ENCODE measurements around the gene FBRSL1. TPM values are rescaled to one million over a fixed set of nuclear protein-coding genes. Genes with fewer than 3 reads are reported as not detected.

Gene FBRSL1
- total RNA-seq, 1 donor from 2014 or later: 56.5 TPM

- intact Hi-C loops (cut with micrococcal nuclease): no loop called here
These were observed 6.7 kb upstream of the FBRSL1 start for GRCh38 chr12:132483208-132483607.

- intact Hi-C loops (cut with micrococcal nuclease): no loop called here
These were observed 6.3 kb upstream of the FBRSL1 start for GRCh38 chr12:132483612-132484011.

- intact Hi-C loops (cut with micrococcal nuclease): no loop called here
These were observed 5.6 kb upstream of the FBRSL1 start for GRCh38 chr12:132484183-132484890.

DNA sequence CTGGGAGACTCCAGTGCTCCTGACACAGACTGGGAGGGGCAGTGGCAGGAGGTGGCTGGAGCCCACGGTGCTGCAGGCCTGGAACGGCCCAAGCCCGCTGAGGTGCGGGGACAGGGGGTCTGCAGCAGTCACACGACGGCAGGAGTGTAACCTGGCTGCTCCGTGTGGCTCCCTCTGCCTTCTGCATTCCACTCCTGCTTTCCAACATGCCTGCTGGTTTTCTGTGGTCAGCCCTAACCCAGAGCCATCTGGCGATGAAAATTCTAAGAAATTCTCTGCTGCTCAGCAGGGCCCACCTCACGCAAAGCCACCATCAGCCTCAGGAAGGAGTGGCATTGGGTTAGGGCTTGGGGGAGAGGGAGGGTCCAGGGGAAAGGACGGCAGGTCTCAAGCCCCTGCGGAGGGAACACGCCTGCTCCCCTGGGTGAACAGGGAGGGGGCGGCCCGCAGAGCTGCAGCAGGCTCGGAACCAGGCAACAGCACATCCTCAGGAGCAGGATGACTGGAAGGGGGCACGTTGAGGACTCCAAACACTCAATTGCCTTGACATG lies 5.0 kb upstream of the FBRSL1 start:
- intact Hi-C loops (cut with micrococcal nuclease): no loop called here

GRCh38 chr12:132485619-132486018 lies 4.3 kb upstream of the FBRSL1 start:
- intact Hi-C loops (cut with micrococcal nuclease): no loop called here

DNA sequence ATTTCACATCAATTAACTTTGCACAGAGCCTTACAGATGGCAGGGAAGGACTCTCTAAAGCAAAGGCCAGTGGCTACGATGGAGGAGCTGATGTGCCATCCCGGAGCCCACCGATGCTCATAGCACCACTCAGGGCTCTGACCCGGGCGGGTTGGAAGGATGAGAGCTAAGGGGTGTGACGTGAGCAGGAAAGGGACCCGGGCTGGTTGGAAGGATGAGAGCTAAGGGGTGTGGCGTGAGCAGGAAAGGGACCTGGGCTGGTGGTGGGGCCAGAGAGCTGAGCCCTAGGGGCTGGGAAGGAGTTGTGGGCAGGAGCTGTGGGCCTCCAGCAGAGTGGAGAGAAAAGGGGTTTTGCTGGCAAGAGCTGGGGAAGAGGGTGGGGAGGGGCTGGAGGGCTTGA lies 3.8 kb upstream of the FBRSL1 start:
- intact Hi-C loops (cut with micrococcal nuclease): no loop called here

DNA sequence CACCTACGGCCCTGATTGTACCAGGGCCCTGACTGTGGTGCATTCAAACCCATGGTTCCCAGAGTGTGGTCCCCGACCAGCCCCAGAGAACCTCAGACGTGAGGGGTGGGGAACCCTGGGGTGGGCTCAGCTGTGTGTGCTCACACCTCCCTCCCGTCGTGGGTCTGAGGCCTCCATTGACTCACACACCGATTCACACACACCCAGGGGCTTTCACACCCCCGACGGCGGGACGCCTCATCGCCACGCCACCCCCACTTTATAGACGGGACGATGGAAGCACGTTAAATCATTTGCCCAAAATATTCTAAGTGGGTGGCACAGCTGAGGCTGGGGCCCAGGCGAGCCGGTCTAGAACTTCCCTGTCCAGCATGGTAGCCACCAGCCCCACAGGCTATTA lies 3.4 kb upstream of the FBRSL1 start:
- intact Hi-C loops (cut with micrococcal nuclease): no loop called here

DNA sequence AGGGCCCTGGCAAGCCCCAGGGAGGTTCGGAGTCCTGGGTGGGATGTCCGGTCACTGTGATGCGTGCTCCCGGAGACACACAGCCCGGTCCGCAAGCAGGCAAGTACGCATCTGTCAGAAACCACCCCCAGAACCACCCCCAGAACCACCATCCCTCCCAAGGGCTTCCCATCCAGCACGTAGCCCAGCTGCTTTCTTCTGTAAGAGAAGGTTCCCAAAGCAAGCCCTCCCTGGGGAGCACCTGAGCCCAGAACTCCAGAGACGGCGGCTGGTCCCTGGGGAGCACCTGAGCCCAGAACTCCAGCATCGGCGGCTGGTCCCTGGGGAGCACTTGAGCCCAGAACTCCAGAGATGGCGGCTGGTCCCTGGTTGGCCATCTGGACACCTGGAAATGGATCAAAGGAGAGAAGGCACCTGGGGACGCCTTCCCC lies 2.6 kb upstream of the FBRSL1 start:
- intact Hi-C loops (cut with micrococcal nuclease): no loop called here

- intact Hi-C loops (cut with micrococcal nuclease): loop anchor here (1.0 to 2.0 kb wide), 5 partner anchors 9 to 299 kb away; partner anchors contain the start of genes POLE and PXMP2
These were observed 1.5 kb upstream of the FBRSL1 start for GRCh38 chr12:132488127-132489077.

DNA sequence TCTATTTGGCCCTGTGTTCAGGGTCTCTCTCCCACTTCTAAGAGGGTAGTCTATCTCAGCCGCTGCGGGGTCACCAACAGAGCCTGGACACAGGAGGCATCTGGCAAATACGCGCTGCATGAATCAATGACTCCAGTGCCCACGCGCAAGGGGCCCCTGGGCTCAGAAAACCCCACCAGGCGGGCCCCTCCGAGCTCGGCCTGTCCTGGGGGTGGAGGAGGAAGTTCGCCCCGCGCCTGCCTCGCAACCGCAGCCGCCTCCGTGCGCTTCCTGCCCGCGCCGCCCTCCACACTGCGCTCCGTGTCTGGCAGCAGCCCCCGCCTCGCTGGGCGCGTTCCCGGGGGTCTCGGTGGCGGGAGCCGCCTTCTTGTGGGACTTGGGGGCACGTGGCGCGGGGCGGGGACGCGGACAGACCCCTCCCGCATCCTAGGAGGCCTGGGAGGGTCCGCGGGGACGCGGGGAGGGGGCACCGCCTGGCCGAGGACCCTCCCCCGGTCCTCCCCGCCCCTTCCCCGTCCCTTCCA lies 811 bp upstream of the FBRSL1 start:
- intact Hi-C loops (cut with micrococcal nuclease): loop anchor here (1.0 to 2.0 kb wide), 4 partner anchors 14 to 300 kb away; partner anchors contain the start of genes POLE and PXMP2

GRCh38 chr12:132490422-132491137 lies 629 bp downstream of the FBRSL1 start:
- intact Hi-C loops (cut with micrococcal nuclease): no loop called here

- intact Hi-C loops (cut with micrococcal nuclease): no loop called here
These were observed 1.2 kb downstream of the FBRSL1 start for GRCh38 chr12:132491138-132491663.

DNA sequence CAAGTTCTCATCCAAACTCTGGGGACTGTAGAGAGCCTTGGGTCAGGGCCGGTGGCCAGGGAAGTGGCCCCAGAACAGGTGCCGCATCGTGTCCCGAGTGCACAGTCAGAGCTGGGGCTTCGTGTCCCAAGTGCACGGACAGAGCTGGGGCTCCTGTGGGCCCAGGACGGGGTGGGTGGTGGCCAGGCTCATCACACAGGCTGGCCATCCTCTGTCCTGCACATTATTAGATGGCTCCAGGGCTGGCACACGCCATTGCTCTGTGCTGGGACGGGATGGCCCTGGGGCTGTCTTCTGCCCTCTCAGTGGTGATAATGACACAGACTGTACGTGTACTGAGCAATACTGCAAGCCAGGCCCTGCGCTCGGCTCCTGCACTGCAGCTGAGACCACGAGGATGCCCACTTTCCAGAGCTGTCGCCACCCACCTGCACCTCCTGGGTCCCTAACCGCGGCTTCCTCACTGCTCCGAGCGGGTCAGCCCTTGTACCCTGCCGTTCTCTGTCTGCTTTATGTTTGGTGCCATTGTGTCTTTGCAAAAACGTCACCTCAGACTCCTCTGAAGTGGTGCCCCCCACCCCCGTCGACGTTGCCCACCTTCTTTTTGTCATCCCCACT lies 1.9 kb downstream of the FBRSL1 start:
- intact Hi-C loops (cut with micrococcal nuclease): no loop called here

DNA sequence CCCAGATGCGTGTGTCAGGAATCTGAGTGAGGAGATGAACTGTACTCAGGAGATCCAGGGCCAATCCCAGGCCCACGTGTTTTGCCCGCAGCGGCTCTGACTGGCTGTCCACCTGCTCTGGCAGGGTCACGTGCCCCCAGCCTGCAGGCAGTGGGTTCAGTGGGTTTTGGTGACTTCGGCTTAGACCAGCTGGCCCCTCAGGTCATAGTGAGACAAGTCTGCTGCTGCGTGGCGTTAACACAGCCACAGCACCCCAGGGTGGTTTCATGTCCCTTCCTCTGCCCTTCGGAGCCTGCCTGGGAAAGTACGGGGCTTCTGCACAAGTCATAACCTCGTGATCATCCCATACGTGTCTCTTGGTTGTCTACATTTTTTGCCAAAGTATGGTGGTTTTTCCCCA lies 2.6 kb downstream of the FBRSL1 start:
- intact Hi-C loops (cut with micrococcal nuclease): no loop called here

DNA sequence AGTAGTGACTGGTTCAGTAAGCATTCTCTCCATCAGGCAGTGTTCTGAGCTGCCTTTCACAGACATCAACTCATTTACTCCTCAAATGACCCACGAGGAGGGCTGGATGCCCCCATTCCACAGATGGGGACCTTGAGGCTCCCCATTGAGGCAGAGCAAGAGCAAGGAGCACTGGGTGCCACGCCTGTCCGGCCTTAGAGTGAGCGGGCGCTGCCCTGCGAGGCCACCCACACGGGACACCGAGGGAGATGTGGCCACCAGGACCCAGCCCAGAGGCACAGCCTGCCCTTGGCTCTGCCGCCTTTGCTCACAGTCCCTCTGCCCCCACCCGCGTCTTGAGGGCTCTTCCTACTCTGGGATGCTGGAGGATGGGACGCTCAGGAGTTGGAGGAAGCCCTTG lies 3.0 kb downstream of the FBRSL1 start:
- intact Hi-C loops (cut with micrococcal nuclease): no loop called here

DNA sequence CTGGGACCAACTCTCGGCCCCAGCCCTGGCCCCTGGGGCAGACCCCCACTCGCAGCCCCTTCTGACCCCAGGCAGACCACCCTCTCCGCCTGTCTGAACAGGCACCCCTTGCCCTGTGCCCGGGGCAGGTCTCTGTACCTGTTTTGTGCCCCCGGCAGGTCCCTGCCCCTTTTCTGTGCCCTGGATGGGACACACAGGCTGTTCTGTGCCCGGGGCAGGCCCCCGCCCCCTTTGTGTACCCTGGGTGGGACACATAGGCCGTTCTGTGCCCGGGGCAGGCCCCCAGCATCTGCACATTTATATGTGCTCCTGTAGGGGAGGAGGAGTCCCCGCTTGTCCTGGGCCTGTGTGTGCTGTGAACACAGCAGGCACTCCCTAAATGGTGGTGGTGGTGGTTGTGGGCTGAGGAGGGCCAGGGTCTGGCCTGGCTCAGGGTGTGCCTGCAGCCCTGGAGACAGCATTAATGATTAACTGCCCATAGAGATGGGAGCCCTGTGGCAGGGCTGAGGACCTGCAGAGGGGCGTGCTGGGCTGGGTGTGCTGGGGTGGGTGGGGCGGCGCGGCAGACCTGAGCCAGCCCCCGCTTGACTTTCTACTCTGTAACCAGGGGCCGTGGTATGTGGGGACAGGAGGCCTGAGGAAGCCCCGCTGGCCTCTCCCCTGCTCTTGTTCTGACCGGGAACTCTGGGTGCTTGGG lies 3.7 kb downstream of the FBRSL1 start:
- intact Hi-C loops (cut with micrococcal nuclease): no loop called here

DNA sequence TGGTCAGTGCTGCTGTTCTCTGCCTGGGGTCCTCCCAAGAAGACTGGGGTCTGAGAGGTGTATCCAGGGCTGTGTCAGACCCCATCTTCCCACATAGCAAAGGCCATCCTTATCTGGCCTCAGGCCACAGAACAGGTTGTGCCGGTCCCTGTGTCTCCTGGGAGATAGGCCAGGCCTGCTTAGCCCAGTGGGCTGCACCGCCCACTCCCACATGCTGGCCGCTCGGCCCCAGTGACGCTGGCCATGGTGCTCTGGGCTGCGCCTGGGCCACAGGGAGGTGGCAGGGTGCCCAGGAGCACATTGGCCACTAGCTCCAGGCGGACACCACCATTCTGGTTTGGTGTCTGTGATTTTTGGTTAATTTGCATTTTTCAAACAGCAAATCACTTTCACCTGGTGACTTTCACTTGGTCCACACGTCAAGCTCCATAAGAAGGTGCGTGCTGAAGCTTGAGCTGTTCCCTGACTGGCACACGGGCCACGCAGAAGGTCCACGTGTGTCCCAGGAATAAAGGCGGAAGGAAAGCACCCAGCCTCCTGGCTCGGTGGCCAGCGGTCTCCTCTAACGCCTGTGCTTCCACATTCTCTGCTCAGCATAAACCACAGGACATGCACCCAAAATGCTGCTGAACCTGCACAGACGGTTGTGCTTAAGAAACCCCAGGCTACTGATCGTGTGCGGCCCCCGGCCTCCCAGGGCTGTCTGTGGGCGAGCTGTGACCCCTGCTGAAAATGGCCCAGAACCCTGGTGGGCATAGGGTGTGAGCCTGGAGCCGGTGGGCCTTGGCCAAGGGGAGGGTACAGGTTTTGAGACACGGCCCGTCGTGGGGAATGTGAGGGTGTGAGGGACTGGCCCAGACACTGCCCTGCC lies 4.6 kb downstream of the FBRSL1 start:
- intact Hi-C loops (cut with micrococcal nuclease): no loop called here

DNA sequence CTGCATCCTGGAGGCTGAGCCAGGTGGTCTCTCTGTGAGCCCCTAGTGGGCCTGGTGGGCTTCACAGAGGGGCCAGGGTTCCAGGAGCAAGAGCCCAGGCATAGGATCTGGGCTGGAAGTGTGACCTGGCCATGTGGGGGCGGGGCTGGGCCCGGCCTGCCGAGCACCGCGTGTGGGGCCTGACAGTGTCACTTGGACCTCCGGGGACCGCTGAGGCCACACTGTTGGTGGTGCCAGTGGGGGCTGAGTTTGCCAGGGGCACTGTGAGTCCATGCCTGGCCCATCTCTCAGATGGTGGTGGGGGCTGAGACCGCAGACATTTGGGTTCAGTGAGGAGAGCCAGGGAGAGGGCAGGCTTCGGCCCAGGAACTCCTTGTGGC lies 5.2 kb downstream of the FBRSL1 start:
- intact Hi-C loops (cut with micrococcal nuclease): no loop called here

All from T-helper 2 cell treated with Interferon-gamma antibody and Interleukin-4, amounts not matched to agents 100 ng/mL and 5 ng/mL, for 36 hours (primary cell).